Spleen (tissue), 7 donors: Measurements from ENCODE around the gene MRPS34.

ENCODE experiments used
- CTCF ChIP-seq, 11 experiments: fragments of 200-600 bp in 7 of 11; fragments of 450-650 bp in 4 of 11; sonication (generic) in 4 of 11; IDR thresholded peaks in 8 of 11; conservative IDR thresholded peaks in 3 of 11; 1 replicate in 7 of 11; 2 replicates in 4 of 11; pipeline versions ENCODE4 v1.4.0 to v1.8.0; 2016 to 2021; ENCODE audit warnings: antibody characterized with exemption in 11 of 11, inconsistent platforms in 4 of 11, mild to moderate bottlenecking in 1 of 11
- POLR2A ChIP-seq, 3 donors: fragments of 450-650 bp; IDR thresholded peaks; one replicate each; pipeline ENCODE4 v1.5.1; 2017; ENCODE audit warnings: antibody characterized with exemption in 3 of 3, mild to moderate bottlenecking in 1 of 3
- POLR2AphosphoS5 ChIP-seq, 3 donors: sonication (generic); formaldehyde crosslinking; IDR thresholded peaks; one replicate each; pipeline ENCODE4 v1.5.1; 2017; ENCODE audit warnings: antibody characterized with exemption in 3 of 3
- donor health status: DM: no; HTN: no; CAD: no; lungs with moderate emphysema.
- donor health status: DM: no; HTN: no; CAD: no.
- donor health status: DM: no; HTN: no; CAD: no.

GRCh38 chr16:1790261-1790610 lies 17.3 kb upstream of the MRPS34 start:
- TF ChIP-seq CTCF (IDR thresholded peaks at IDR 0.05 in 8 of 11, conservative IDR thresholded peaks at IDR 0.05 in 3 of 11) (no peak), POLR2AphosphoS5 (IDR thresholded peaks at IDR 0.05) (no peak), POLR2A (IDR thresholded peaks at IDR 0.05) (no peak)
